Calu3 (cell line): ENCODE results near the gene SLC16A5. TPM values are rescaled to one million over a fixed set of nuclear protein-coding genes. Genes with fewer than 3 reads are reported as not detected.

ENCODE experiments used
- BruUV-seq: library from RNA; stranded (reverse); fragments of 400-500 nt; replicated peaks from 2 replicates; lab custom pipeline; 2021; lab: Mats Ljungman, UMichigan
- CTCF ChIA-PET: fragments of 300-600 bp; sonication (Branson Sonifier 250); formaldehyde crosslinking; loops from one replicate; lab custom pipeline; 2022; ENCODE audit warnings: antibody characterized with exemption; lab: Charles Lee
- DNase-seq: peaks from one replicate; pipeline ENCODE4 v3.0.0; 2022
- H3K27ac Mint-ChIP-seq: one replicate; pipeline ENCODE4 v1.8.0; 2022; ENCODE audit warnings: mixed read lengths; ENCODE audit not compliant: unreplicated experiment
- H3K27me3 Mint-ChIP-seq: one replicate; pipeline ENCODE4 v1.8.0; 2022; ENCODE audit warnings: mixed read lengths; ENCODE audit not compliant: unreplicated experiment
- H3K36me3 Mint-ChIP-seq: one replicate; pipeline ENCODE4 v1.8.0; 2022; ENCODE audit warnings: mild to moderate bottlenecking, moderate library complexity, mixed read lengths; ENCODE audit not compliant: insufficient read depth, unreplicated experiment
- H3K4me1 Mint-ChIP-seq: one replicate; pipeline ENCODE4 v1.8.0; 2022; ENCODE audit warnings: mild to moderate bottlenecking, low read depth, mixed read lengths; ENCODE audit not compliant: unreplicated experiment
- H3K4me3 Mint-ChIP-seq: one replicate; pipeline ENCODE4 v1.8.0; 2022; ENCODE audit warnings: mild to moderate bottlenecking, low read depth, moderate library complexity, mixed read lengths; ENCODE audit not compliant: unreplicated experiment
- H3K9me3 Mint-ChIP-seq: one replicate; pipeline ENCODE4 v1.8.0; 2022; ENCODE audit warnings: low read depth, mixed read lengths; ENCODE audit not compliant: unreplicated experiment
- intact Hi-C: fragments of 100-400 bp; cut with micrococcal nuclease; formaldehyde crosslinking; loops from one replicate; pipeline ENCODE4 v1.10.0; 2022; ENCODE audit not compliant: unreplicated experiment
- total RNA-seq: library from RNA; stranded (reverse); gene quantifications from 2 replicates; pipeline ENCODE4 v1.2.3, GENCODE V29; 2022
- TF ChIP-seq, protein P1 (sequence below): fragments of 200-600 bp; IDR thresholded peaks from one replicate; pipeline ENCODE4 v1.8.0; 2022; ENCODE audit warnings: antibody characterized with exemption; ENCODE audit not compliant: unreplicated experiment

Gene SLC16A5
- total RNA-seq, 1 experiment from 2014 or later: 124 TPM

DNA sequence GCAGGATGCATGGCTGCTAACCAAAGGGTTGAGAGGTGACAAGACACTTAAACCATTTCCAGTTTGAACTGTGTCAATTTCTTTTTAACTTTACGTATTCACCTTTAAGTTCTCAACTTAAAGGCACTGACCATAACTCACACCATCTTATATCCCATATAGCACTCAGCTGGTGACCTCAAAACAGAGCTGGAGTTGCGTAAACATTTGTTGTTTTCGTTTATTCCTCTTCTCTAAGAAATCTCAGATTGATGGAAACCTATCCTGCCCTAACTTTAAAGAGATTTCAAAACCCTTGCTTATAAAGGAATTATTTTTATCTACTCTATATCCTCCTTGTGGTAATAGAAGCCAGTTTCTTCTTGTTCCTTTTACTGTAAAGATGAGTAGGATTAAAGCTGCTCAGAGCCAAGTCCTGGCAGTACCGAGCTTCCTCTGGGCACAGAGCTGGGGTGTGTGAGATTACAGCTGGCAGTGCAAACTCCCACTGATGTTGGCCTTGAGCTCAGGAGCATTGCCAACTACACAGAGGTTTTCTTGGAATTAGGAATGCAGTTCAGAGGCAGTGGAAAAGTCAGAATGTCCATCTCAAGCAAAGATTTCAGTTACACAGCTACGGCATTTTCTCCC is 39.4 kb upstream of the SLC16A5 start:
- CTCF ChIA-PET: interaction anchor here (0.6 to 1.3 kb wide), 2 partner anchors 13 to 32 kb away, joined by 3 to 7 read pairs; no protein-coding TSS in a partner anchor
- Mint-ChIP-seq H3K4me3 (peak overlapping the region; percentile 99), H3K27ac (peak overlapping the region; percentile 61), H3K4me1 (peaks cover 24% of the 10 kb centered on the region), H3K36me3 (peaks cover 65% of the 10 kb centered on the region), H3K9me3 (no peaks in the 10 kb centered on the region), H3K27me3 (no peaks in the 10 kb centered on the region)
- intact Hi-C loops: no loop called here
- TF ChIP-seq, protein P1, sequence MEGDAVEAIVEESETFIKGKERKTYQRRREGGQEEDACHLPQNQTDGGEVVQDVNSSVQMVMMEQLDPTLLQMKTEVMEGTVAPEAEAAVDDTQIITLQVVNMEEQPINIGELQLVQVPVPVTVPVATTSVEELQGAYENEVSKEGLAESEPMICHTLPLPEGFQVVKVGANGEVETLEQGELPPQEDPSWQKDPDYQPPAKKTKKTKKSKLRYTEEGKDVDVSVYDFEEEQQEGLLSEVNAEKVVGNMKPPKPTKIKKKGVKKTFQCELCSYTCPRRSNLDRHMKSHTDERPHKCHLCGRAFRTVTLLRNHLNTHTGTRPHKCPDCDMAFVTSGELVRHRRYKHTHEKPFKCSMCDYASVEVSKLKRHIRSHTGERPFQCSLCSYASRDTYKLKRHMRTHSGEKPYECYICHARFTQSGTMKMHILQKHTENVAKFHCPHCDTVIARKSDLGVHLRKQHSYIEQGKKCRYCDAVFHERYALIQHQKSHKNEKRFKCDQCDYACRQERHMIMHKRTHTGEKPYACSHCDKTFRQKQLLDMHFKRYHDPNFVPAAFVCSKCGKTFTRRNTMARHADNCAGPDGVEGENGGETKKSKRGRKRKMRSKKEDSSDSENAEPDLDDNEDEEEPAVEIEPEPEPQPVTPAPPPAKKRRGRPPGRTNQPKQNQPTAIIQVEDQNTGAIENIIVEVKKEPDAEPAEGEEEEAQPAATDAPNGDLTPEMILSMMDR: no peak
- TSS peak; percentile 48 for BruUV-seq
- no peak for DNase-seq

DNA sequence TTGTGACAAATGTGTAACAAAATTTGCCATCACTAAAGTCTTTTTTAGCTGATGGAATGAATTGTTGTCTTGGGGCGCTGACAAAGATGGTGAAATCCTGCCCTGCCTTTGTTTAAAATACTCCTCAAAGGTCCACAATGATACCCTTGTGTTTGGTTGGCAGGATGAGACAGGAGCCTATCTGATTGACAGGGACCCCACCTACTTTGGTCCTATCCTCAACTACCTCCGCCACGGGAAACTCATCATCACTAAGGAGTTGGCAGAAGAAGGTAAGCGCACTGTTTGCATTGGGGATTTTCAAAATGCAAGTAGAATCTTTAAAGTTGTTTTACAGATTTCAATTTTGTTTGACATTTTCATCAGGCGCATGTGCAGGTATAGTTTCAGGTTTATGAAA is 38.7 kb upstream of the SLC16A5 start:
- intact Hi-C loops: no loop called here
- H3K9me3 Mint-ChIP-seq: no peaks in the 10 kb centered on the region
- TF ChIP-seq, protein P1: no peak
- peaks cover 68% of the 10 kb centered on the region for H3K36me3 Mint-ChIP-seq
- H3K4me3 Mint-ChIP-seq: no peak overlapping the region
- peaks cover 24% of the 10 kb centered on the region for H3K4me1 Mint-ChIP-seq
- H3K27ac Mint-ChIP-seq: no peak overlapping the region
- CTCF ChIA-PET: interaction anchor here (1.3 kb wide), 1 partner anchor 14 kb away, joined by 3 read pairs; no protein-coding TSS in a partner anchor
- DNase-seq: no peak
- no peaks in the 10 kb centered on the region for H3K27me3 Mint-ChIP-seq
- BruUV-seq: no TSS peak

DNA sequence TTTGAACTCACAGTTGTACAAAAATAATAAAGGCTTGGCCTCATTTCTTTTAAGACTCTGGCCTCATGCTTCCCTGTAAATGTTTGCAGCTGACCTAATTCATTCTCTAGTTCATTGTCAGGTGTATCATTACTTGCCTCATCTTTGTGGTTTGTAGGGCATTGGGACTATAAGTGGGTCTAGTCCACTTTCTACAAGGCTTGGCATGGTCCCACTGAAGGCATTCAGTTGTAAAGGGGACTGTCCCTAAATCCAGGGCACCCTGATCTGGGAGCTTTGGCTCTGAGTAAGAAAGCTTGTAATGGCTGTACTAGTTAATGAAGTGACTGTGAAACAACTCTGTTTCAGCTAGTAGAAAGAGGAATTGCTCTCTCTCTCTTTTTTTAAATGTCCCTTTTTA is 38.0 kb upstream of the SLC16A5 start:
- H3K9me3 Mint-ChIP-seq: no peaks in the 10 kb centered on the region
- CTCF ChIA-PET: interaction anchor here (0.8 kb wide), 1 partner anchor 14 kb away, joined by 3 read pairs; no protein-coding TSS in a partner anchor
- peaks cover 64% of the 10 kb centered on the region for H3K36me3 Mint-ChIP-seq

DNA sequence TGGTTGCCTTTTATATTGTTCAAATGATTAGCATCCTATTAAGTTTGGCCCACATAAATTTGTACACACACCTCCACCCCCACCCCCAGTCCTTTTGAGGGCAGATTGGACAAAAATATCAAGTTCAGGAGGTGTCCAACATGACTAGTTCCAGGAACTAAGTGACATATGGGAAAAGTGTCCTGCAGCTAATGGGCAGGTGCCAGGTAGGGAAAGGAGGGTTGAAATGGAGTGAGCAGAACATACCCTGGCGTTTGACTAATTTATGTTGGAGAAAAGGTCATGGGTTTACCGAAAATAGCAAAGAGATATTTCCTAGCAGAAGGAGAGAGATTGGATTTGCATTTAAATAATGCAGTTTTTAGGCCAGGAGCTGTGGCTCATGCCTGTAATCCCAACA is 35.8 kb upstream of the SLC16A5 start:
- no peak for DNase-seq
- TF ChIP-seq, protein P1: no peak
- H3K27me3 Mint-ChIP-seq: no peaks in the 10 kb centered on the region
- BruUV-seq: no TSS peak
- no peak overlapping the region for H3K27ac Mint-ChIP-seq
- H3K36me3 Mint-ChIP-seq: peaks cover 50% of the 10 kb centered on the region
- CTCF ChIA-PET: no interaction called here
- peaks cover 10% of the 10 kb centered on the region for H3K4me1 Mint-ChIP-seq
- intact Hi-C loops: no loop called here
- no peak overlapping the region for H3K4me3 Mint-ChIP-seq
- no peaks in the 10 kb centered on the region for H3K9me3 Mint-ChIP-seq

More for the DNA sequence above, 38.0 kb upstream of the SLC16A5 start:
- Mint-ChIP-seq H3K4me1 (peaks cover 22% of the 10 kb centered on the region), H3K4me3 (no peak overlapping the region), H3K27ac (no peak overlapping the region), H3K27me3 (no peaks in the 10 kb centered on the region)
- intact Hi-C loops: no loop called here
- no TSS peak for BruUV-seq
- TF ChIP-seq, protein P1: no peak
- no peak for DNase-seq
